GM12873 (cell line): ENCODE data around the gene PFKFB3.

ENCODE experiments used
- CTCF ChIP-seq: IDR thresholded peaks from 2 replicates; pipeline ENCODE4 v1.5.1; 2012; ENCODE audit warnings: low read depth, mild to moderate bottlenecking, moderate library complexity, low read length, control low read depth; ENCODE audit not compliant: insufficient read depth; ENCODE audit errors: missing control alignments

The PFKFB3 gene

GRCh38 chr10:6236349-6237198 is 33.8 kb downstream of the PFKFB3 start:
- no peak for TF ChIP-seq CTCF

GRCh38 chr10:6237199-6237530 is 34.4 kb downstream of the PFKFB3 start:
- no peak for TF ChIP-seq CTCF

- TF ChIP-seq CTCF: no peak
These were observed 36.7 kb downstream of the PFKFB3 start for GRCh38 chr10:6239213-6239991.

GRCh38 chr10:6240254-6240653 is 37.5 kb downstream of the PFKFB3 start:
- no peak for TF ChIP-seq CTCF

- no peak for TF ChIP-seq CTCF
These were observed 39.4 kb downstream of the PFKFB3 start for GRCh38 chr10:6242089-6242488.

GRCh38 chr10:6244510-6244909 is 41.8 kb downstream of the PFKFB3 start:
- TF ChIP-seq CTCF: no peak

GRCh38 chr10:6247041-6247712 is 44.4 kb downstream of the PFKFB3 start:
- no peak for TF ChIP-seq CTCF
